Measurements from ENCODE around the gene GLI3. TPM values are rescaled to one million over a fixed set of nuclear protein-coding genes. Genes with fewer than 3 reads are reported as not detected.

The GLI3 gene
- total RNA-seq, 4 donors from 2014 or later: 23.1 to 41.3 (median 24.6) TPM

DNA sequence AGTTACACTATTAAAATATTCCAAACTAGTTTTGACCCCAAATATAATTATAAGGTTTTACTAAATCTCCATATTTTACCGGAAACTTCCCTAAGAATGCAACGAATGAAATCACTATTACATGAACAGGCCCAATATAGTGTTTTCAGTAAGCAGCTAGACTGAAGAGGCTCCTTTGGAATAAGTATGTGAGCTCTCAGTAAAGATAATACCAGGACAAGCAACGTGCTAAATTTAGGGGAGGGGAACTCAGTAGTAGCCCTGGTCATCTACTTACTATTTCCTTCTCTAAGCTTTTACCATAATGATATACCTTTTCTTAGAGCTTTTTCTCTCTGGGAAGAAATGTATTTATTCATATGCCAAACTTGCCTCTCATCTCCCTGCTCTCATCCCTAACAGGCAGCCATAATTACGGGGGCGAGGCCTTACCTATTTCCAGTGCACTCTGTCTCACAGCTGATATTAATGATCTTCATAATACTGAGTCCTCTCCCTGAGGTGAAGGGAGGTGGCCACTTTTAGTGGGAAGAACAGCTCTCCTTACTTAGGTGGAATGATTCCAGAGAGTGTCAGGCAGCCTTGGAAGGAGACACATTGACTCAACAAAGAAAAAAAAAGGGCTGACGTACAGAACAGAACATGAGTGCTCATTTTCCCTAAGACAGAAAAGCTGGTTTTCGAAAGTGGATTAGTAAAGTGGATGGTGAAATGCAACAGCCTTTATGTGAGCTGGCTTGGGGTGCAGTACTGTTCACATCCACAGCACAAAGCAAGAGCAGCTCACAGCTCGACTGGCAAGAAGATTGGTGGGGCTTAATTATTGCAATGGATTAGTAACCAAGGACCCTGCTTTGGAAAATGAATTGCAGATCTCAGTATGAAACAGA, 165.4 kb downstream of the GLI3 start:
- Histone ChIP-seq H3K27ac (no peak overlapping the region), H3K4me1 (peaks cover 30% of the 10 kb centered on the region)
- DNase-seq (ENCODE audit: low spot score in 2 of 2): no peak

GRCh38 chr7:42070068-42070467, 166.9 kb downstream of the GLI3 start:
- Histone ChIP-seq H3K27ac (no peak overlapping the region), H3K9me3 (no peaks in the 10 kb centered on the region), H3K27me3 (no peaks in the 10 kb centered on the region), H3K4me1 (peaks cover 25% of the 10 kb centered on the region), H3K4me3 (no peak overlapping the region), H3K36me3 (peaks cover 6% of the 10 kb centered on the region)
- DNase-seq (ENCODE audit: low spot score in 2 of 2): no peak
- WGBS: 75% methylated on average over 2 of the region's 2 CpGs
- TF ChIP-seq POLR2A (IDR thresholded peaks at IDR 0.05) (no peak), EP300 (IDR thresholded peaks at IDR 0.05) (no peak), POLR2AphosphoS5 (IDR thresholded peaks at IDR 0.05) (no peak), CTCF (IDR thresholded peaks at IDR 0.05) (no peak)

More for the DNA sequence above, 165.4 kb downstream of the GLI3 start:
- peaks cover 6% of the 10 kb centered on the region for H3K36me3 ChIP-seq
- no peaks in the 10 kb centered on the region for H3K9me3 ChIP-seq
- WGBS: 56% methylated on average over 8 of the region's 8 CpGs
- no peak overlapping the region for H3K4me3 ChIP-seq
- TF ChIP-seq CTCF (IDR thresholded peaks at IDR 0.05) (peak; percentile 47 to 50), POLR2A (IDR thresholded peaks at IDR 0.05) (no peak)
- no peaks in the 10 kb centered on the region for H3K27me3 ChIP-seq

DNA sequence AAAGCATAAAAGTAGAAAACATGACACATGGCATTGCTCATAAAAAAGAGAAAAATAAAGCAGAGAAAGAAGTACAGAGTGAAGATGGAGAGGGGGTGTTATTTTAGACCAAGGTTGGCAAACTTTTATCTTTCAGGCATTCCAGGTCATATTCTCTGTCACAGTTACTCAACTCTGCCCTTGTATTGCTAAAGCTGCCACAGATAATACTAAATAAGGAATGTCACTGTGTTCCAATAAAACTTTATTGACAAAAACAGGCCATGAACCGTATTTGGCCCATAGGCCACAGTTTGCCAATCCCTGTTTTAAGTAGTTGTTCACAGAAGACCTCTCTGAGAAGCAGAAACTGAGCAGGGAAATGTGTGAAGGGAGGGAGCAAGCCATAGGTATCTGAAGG, 167.4 kb downstream of the GLI3 start:
- Histone ChIP-seq H3K27ac (no peak overlapping the region), H3K9me3 (no peaks in the 10 kb centered on the region), H3K4me3 (no peak overlapping the region), H3K36me3 (peaks cover 6% of the 10 kb centered on the region), H3K27me3 (no peaks in the 10 kb centered on the region), H3K4me1 (peaks cover 25% of the 10 kb centered on the region)
- DNase-seq (ENCODE audit: low spot score in 2 of 2): no peak
- no peak for TF ChIP-seq CTCF (IDR thresholded peaks at IDR 0.05)
- TF ChIP-seq POLR2A (IDR thresholded peaks at IDR 0.05): no peak
- TF ChIP-seq EP300 (IDR thresholded peaks at IDR 0.05): no peak
- TF ChIP-seq POLR2AphosphoS5 (IDR thresholded peaks at IDR 0.05): no peak
- WGBS: 100% methylated on average over 1 of the region's 1 CpG

GRCh38 chr7:42068554-42069280, 168.3 kb downstream of the GLI3 start:
- no peaks in the 10 kb centered on the region for H3K27me3 ChIP-seq
- H3K9me3 ChIP-seq: no peaks in the 10 kb centered on the region
- H3K4me1 ChIP-seq: peaks cover 25% of the 10 kb centered on the region
- no peak overlapping the region for H3K27ac ChIP-seq
- no peak overlapping the region for H3K4me3 ChIP-seq
- DNase-seq (ENCODE audit: low spot score in 2 of 2): no peak
- no peaks in the 10 kb centered on the region for H3K36me3 ChIP-seq
- TF ChIP-seq POLR2AphosphoS5 (IDR thresholded peaks at IDR 0.05) (no peak), EP300 (IDR thresholded peaks at IDR 0.05) (no peak), CTCF (IDR thresholded peaks at IDR 0.05) (no peak), POLR2A (IDR thresholded peaks at IDR 0.05) (no peak)
- WGBS: 70% methylated on average over 11 of the region's 11 CpGs

DNA sequence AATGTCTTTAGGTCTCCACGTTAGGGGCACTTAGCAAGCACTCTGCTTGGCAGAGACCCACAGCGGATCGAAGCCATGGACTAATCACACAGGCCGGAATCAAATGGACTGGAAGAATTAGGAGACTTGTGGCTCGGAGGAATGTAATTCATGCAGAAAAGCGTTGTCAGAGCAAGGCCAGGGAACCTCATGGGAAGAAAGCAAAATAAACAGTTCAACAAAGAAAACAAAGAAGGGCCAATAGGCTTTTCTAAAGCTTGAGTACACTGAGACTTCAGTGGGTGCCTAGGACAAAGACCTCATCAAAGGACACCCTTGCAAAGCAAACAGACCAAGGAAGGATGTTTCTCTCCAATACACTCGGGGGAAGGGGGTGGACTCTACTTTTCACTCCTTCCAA, 171.1 kb downstream of the GLI3 start:
- Histone ChIP-seq H3K4me3 (no peak overlapping the region), H3K27ac (no peak overlapping the region), H3K27me3 (no peaks in the 10 kb centered on the region), H3K4me1 (peaks cover 17% of the 10 kb centered on the region), H3K36me3 (no peaks in the 10 kb centered on the region), H3K9me3 (no peaks in the 10 kb centered on the region)
- 74% methylated on average over 7 of the region's 7 CpGs for WGBS
- DNase-seq (ENCODE audit: low spot score in 2 of 2): no peak
- TF ChIP-seq POLR2AphosphoS5 (IDR thresholded peaks at IDR 0.05) (no peak), EP300 (IDR thresholded peaks at IDR 0.05) (no peak), POLR2A (IDR thresholded peaks at IDR 0.05) (no peak), CTCF (IDR thresholded peaks at IDR 0.05) (no peak)

All from suprapubic skin (tissue), 4 donors.